ENCODE data around the gene GSG1.

Gene GSG1

DNA sequence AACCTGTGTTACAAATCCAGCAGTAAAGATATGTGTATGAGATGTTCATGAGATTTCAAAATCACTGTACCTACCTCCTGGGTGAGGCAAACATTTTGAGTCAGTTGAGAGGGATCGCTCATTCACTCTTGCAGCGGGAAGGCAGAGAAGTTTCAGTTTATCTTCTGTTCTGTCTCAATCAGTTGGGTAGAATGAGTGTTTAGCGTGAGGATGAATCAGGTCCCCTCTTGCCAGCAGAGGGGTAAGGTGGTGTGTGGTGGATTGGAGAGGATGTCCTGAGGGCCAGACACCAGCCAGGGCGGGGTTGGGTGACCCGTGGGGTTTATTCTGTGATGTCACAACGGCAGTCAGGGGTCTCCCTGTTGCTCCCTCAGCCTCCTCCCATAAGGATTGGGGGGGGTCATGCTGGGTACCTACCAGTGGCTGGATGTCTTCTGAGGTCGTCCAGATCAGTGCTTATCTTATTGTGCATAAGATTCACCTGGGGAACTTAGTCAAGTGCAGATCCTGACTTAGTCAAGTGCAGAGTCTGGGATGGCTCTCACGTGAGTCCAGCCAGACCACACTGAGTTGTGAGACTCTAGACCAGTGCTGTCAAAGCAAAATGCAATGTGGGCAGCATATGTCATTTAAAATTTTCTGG is at the start of gene GSG1:
GSG1 (minus strand) TSS at position 277 of the 643 bp plus-strand sequence; CDS start at position 122, 155 bp downstream.
- no peak for DNase-seq (ENCODE audit: low spot score)

DNA sequence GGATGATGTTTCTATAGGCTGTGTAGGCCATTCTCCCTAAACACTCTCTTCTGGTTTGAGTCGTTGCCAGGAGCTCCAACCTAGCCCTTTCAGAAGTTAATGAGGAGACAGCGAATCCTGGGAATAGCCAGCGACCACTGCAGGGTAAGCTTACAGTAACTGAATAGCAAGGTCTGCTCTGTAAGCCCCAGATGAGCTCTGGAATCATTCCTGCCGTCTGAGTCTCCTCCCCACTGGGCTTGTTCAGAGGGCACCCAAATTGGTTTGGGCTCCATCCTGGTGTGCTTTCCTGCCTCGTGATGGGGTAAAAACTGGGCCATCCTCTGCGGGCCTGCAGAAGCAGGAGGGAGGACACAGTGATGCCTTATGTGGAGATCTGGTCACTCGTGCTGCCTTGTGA is 49.7 kb upstream of the GSG1 start:
- DNase-seq (ENCODE audit: low spot score), result no peak

DNA sequence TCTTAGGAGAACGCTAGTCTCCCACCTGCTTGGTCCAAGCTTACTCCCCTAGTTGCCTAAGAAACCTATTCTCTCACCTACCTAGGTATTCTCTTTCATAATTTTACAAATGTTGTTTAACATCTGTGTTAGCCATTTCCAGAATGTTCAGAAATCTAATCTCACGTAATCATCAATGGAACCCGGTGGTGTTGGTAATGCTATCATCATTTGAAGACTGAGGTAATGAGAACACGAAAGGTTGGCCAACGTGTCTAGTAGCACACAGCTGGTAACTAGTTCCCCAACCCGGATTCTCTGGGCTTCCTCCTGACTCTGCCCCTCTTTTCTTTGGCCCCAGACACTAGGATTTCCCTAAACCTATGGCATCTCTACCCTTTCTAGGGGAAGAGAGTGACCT is 49.3 kb upstream of the GSG1 start:
- DNase-seq (ENCODE audit: low spot score), result no peak

GRCh38 chr12:13152281-13152680 is 48.8 kb upstream of the GSG1 start:
- DNase-seq (ENCODE audit: low spot score), result no peak

DNA sequence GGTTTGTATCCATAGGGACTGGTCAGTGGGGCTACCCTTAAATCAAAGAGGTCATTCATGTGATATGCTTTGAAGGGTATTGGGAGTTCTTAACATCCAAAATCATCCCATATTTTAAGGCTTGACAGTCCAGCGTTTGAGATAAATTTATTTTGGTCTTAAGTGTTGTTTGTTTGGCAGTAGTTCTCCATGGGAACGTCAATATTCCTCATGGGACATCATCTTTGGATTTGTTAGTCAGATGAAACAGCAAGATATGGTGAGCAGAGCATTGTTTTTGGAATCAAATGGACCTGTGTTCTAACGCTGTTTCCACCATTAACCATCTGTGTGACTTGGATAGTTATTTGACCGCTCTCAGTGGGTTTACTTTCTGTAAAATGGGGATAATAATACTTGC is 45.9 kb upstream of the GSG1 start:
- no peak for DNase-seq (ENCODE audit: low spot score)

DNA sequence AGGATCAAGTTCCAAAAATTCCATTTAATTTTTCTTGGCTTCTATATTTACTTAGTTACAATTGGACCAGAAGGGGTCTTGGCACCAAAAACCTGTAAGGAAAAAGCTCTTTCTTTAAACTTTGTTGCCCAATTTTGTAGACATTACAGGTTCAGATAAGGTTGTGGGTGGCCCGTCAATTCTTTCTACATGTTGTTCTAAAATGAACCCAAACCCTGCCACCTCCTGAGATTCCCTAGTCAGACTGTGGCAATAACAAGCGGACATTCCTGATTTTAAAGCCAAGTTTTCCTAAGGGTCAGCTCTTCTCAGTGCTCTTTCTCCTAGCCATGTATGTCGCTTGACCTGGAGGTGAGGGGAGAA is 45.0 kb upstream of the GSG1 start:
- DNase-seq (ENCODE audit: low spot score), result no peak

GRCh38 chr12:13147688-13148484 is 44.4 kb upstream of the GSG1 start:
- DNase-seq (ENCODE audit: low spot score), result no peak

DNA sequence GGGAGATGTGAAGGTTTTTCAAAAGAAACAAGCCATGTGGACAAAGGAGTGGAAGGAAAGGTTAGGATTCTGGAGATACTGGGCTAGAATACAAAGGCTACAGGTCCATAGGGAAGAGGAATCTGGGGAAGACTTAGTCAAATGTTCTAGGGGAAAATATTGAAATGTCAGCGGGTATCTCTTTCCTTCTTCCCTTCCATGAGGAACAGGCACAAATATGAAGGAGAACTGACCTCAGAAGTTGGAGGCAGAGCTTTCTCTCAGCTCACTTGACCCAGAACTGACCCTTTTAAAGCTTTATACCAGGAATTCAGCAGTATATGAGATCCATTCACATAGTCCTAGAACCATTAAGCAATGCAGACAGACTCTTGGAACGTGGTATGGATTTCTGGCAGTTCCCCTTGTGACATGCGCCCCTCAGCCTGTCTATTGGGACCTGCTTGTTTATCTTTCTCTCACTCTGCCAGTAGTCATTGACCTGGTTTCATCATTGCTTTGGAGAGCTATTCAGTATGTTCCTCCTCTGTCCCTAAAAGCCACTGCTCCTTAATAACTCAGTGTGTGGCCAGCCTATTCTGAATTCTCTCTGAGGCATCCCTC is 43.0 kb upstream of the GSG1 start:
- no peak for DNase-seq (ENCODE audit: low spot score)

GRCh38 chr12:13144266-13144828 is 40.9 kb upstream of the GSG1 start:
- DNase-seq (ENCODE audit: low spot score), result no peak

- DNase-seq (ENCODE audit: low spot score), result no peak
Observed at GRCh38 chr12:13142747-13143146, 39.3 kb upstream of the GSG1 start.

- no peak for DNase-seq (ENCODE audit: low spot score)
Observed at GRCh38 chr12:13141686-13142085, 38.2 kb upstream of the GSG1 start.

DNA sequence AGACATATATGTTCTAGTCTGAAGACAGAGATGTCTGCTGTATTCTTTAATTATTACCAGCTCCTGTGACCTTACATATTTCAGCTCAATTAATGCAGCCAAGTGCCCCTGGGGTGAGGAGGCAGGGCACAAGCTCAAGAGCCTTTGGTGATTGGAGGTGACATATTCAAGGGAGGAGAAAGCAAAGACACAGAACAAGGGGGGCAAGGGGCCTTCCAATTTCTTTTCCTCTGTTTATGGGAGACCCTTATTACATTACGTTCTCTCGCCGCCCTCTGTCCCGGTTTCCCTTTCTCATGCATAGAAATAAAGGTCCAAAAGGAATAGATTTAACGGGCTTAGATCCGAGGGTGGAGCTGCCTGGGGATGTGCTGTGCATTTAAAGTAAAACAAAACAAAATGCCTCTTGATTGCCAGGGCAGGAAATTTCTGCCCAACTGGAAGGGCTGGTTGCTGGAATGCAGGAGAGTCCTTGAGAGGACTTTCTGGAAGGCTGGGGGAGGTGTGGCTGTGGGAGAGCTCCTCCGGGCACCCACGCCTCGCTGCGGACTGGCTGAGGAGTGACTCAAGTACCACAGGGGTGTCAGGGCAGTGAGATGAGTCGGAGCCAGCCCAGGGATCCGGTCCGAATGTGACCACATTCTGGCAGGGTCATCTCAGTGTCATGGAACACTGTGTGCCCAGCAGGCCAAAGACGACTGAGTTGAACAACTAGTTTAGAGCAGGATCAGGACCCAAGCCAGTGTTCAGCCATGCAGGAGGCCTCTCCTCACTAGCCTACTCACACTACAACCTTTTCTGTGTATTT is 32.1 kb upstream of the GSG1 start:
- DNase-seq (ENCODE audit: low spot score), result peak; percentile 51

GRCh38 chr12:13133886-13134285 is 30.4 kb upstream of the GSG1 start:
- DNase-seq (ENCODE audit: low spot score), result no peak

DNA sequence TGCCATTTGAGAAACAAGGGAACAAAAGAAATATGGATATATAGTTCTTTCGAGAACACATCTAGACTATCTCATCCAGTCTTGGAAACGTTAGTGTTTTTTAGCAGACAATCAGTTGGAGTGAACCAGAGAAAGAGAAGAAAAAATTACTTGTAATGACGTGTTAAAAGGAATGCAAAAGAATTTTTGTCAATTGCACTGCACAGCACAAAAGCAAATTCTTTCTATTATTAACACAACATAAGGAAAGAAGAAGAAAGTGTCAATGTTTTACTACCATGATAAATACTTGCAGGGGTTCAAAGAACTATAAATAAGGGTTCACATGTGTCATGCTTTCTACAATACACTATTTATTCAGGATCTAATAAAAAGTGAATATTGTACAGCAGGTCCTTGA is 27.5 kb upstream of the GSG1 start:
- DNase-seq (ENCODE audit: low spot score), result no peak

DNA sequence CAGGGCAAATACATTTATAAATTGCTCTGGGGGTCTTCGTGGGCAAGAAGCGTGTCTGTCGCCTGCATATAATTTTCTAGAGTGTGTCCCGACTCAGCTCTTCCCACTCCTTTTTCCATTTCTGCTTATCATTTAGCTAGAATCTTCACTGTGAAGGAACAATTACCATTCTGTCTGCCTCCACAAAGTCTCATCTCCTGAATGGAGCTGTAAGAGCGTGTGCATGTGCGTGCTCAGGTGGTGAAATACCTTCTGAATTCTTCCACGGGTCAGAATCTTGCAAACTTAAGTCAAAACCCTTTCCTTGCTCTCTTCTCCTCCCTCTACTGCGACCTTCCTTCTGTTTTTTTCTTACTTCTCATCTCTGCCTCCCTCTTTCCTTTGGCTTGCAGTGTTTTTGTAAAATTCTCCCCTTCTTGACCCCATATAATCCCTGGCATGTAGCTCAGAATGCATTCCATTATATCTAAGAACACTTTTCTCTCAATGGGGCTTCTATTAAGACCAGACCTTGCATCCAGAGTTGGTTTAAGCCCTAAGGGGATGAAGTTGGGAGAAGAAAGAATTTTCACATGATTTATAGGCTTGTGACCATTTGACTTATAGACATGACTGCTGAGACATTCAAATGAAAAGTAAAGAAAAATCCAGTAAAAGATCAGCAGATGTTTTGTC is 25.0 kb upstream of the GSG1 start:
- DNase-seq (ENCODE audit: low spot score), result no peak

DNA sequence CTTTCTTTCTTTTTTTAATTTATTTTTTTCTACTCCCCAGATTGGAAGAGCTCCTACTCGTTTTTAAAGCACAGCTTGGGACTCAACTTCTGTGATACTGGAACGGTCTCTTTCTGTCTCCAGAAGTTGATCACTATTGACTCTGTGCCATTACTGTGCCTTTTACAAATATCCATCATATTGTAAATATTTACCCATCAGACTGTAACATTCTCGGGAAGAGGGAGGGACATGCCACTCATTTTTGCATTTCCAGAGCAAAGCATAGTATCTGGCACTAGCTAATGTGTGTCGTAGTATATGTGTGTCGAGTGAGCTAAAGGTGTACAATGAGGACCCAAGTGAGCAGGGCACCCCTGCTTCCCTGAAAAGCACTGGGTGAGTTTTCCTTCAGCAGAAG is 24.0 kb upstream of the GSG1 start:
- no peak for DNase-seq (ENCODE audit: low spot score)

DNA sequence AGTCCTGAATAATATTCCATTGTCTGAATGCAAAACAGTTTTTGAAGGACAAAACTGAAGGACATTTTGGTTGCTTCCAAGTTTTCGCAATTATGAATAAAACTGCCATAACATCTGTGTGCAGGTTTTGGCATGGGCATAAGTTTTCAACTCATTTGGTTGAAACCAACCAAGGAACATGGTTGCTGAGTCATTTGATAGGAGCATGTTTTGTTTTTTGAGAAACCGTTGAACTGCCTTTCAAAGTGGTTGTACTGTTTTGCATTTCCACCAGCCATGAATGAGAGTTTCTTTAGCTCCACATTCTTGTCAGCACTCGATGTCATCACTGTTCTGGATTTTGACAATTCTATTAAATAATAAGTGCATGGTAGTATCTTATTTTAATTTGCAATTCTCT is 23.0 kb upstream of the GSG1 start:
- no peak for DNase-seq (ENCODE audit: low spot score)

- DNase-seq (ENCODE audit: low spot score), result no peak
Observed at GRCh38 chr12:13125996-13126395, 22.5 kb upstream of the GSG1 start.

GRCh38 chr12:13124656-13125505 is 21.4 kb upstream of the GSG1 start:
- no peak for DNase-seq (ENCODE audit: low spot score)

GRCh38 chr12:13121568-13121967 is 18.1 kb upstream of the GSG1 start:
- no peak for DNase-seq (ENCODE audit: low spot score)

DNA sequence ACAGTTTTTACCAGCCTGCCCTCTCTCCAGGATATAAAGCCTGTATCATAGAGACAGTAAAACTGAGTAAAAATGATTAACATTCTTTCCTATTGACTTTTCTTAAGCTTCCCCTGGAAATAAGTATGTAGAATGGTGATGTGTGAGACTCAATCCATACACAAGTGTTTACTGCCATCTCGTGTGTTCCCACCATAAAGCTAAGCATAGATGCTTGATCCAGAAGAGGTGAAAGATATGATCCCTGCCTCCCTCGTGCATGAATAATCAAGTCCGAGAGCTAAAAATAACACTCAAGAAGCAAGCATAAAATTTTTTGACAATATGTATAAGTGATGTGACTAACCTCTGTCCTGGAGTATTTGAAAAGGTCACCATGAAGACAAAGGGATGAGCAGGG is 16.9 kb upstream of the GSG1 start:
- no peak for DNase-seq (ENCODE audit: low spot score)
